Spleen (tissue), 7 donors: ENCODE measurements around the gene HK2.

Experiments used
- CTCF ChIP-seq, 11 experiments: fragments of 200-600 bp in 7 of 11; fragments of 450-650 bp in 4 of 11; sonication (generic) in 4 of 11; IDR thresholded peaks in 8 of 11; conservative IDR thresholded peaks in 3 of 11; 1 replicate in 7 of 11; 2 replicates in 4 of 11; pipeline versions ENCODE4 v1.4.0 to v1.8.0; 2016 to 2021; ENCODE audit warnings: antibody characterized with exemption in 11 of 11, inconsistent platforms in 4 of 11, mild to moderate bottlenecking in 1 of 11
- POLR2A ChIP-seq, 3 donors: fragments of 450-650 bp; IDR thresholded peaks; one replicate each; pipeline ENCODE4 v1.5.1; 2017; ENCODE audit warnings: antibody characterized with exemption in 3 of 3, mild to moderate bottlenecking in 1 of 3
- donor health status: DM: no; HTN: no; CAD: no; lungs with moderate emphysema.
- donor health status: DM: no; HTN: no; CAD: no.
- donor health status: DM: no; HTN: no; CAD: no.

GRCh38 chr2:74882299-74882687 is 48.4 kb downstream of the HK2 start:
- no peak for TF ChIP-seq CTCF (IDR thresholded peaks at IDR 0.05 in 8 of 11, conservative IDR thresholded peaks at IDR 0.05 in 3 of 11)
- TF ChIP-seq POLR2A (IDR thresholded peaks at IDR 0.05), result no peak
